Measurements from ENCODE around the gene HARBI1. TPM values are rescaled to one million over a fixed set of nuclear protein-coding genes. Genes with fewer than 3 reads are reported as not detected.

HARBI1 gene
- total and polyA plus RNA-seq, 2 of the 8 experiments (the other 6 are each of a cell fraction or from before 2014, with no cell fraction given): 3.8 to 5.1 TPM

- H3K27ac ChIP-seq (ENCODE audit: low read depth, low read length): no peak overlapping the region
- no peak overlapping the region for H3K4me2 ChIP-seq (ENCODE audit: insufficient read depth in 1 of 2, low read depth in 2 of 2, low read length in 2 of 2)
- no peak overlapping the region for H2BK15ac ChIP-seq (ENCODE audit: low read length)
- DNase-seq (ENCODE audit: low read depth in 1 of 2, low spot score in 2 of 2) (no peak), FAIRE-seq (no peak)
- H3K23me2 ChIP-seq (ENCODE audit: low read depth, low read length): no peaks in the 10 kb centered on the region
- H3K56ac ChIP-seq (replicated peaks; ENCODE audit: insufficient read length, low read depth, low read length): no peak overlapping the region
- 92% methylated on average over 7 of the region's 7 CpGs; no CpG with 5 or more reads in 1 of the 2 experiments for WGBS, 2 experiments (ENCODE audit: extremely low coverage in 1 of 2, insufficient coverage in 1 of 2, insufficient read length in 1 of 2, insufficient replicate concordance in 2 of 2, low coverage in 1 of 2, low lambda C conversion rate in 2 of 2, missing lambda C conversion rate in 1 of 2)
- POLR2A ChIA-PET (ENCODE audit: partially characterized antibody): interaction anchor here (0.6 kb wide), 1 partner anchor 8 kb away, joined by 3 read pairs; no protein-coding TSS in a partner anchor
- H3K18ac ChIP-seq (ENCODE audit: extremely low read depth, low read length): no peak overlapping the region
- H3K4me1 ChIP-seq (replicated peaks in 1 of 4; ENCODE audit: control insufficient read depth in 3 of 4, insufficient read depth in 4 of 4, low read length in 3 of 4): no peaks in the 10 kb centered on the region
- no peak overlapping the region for H3K9ac ChIP-seq (replicated peaks in 1 of 4; ENCODE audit: extremely low read depth in 1 of 4, low read depth in 3 of 4, low read length in 3 of 4)
- peaks cover 0 to 3% (median 0%) of the 10 kb centered on the region in 4 experiments; a peak in 2 of 8 replicates for H3K36me3 ChIP-seq (ENCODE audit: control insufficient read depth in 2 of 4, insufficient read depth in 4 of 4, low read length in 3 of 4)
- no peaks in the 10 kb centered on the region for H3K9me3 ChIP-seq (ENCODE audit: insufficient read depth in 2 of 2, low read depth in 1 of 2, low read length in 1 of 2)
- no peak overlapping the region for H2AFZ ChIP-seq (ENCODE audit: low read length)
- H3K79me1 ChIP-seq (ENCODE audit: low read depth, low read length): peaks cover 2% of the 10 kb centered on the region; the same call in 1 of the 2 replicates
- H2AK5ac ChIP-seq (ENCODE audit: low read depth, low read length): no peak overlapping the region
- H3K79me2 ChIP-seq (ENCODE audit: control insufficient read depth in 1 of 2, insufficient read depth in 2 of 2, low read length in 2 of 2): no peaks in the 10 kb centered on the region; a peak in 1 of 4 replicates
- H3K23ac ChIP-seq (ENCODE audit: insufficient read length): no peak overlapping the region
- no peak overlapping the region for H2BK5ac ChIP-seq (ENCODE audit: low read depth, low read length)
- H4K91ac ChIP-seq (replicated peaks; ENCODE audit: insufficient read length, low read length): no peak overlapping the region
- CTCF ChIA-PET (ENCODE audit: partially characterized antibody): interaction anchor here (0.6 to 0.8 kb wide), 2 partner anchors 11 to 31 kb away, joined by 3 read pairs; no protein-coding TSS in a partner anchor
- H3K4ac ChIP-seq (replicated peaks; ENCODE audit: insufficient read length, low read depth, low read length): no peak overlapping the region
- no peak overlapping the region for H4K5ac ChIP-seq (ENCODE audit: insufficient read length, low read depth, low read length)
- H4K8ac ChIP-seq (ENCODE audit: extremely low read depth, insufficient read depth, low read length): no peak overlapping the region
- H3K14ac ChIP-seq (ENCODE audit: insufficient read length): no peak overlapping the region
- H2BK120ac ChIP-seq (replicated peaks; ENCODE audit: low read depth, low read length): no peak overlapping the region
- no peak overlapping the region for H2BK20ac ChIP-seq (ENCODE audit: low read length)
- TF ChIP-seq EZH2 (IDR thresholded peaks at IDR 0.05; ENCODE audit: low read depth, low read length, severe bottlenecking) (no peak), NANOG (IDR thresholded peaks at IDR 0.05; ENCODE audit: insufficient read depth, low read depth, low read length, poor library complexity, severe bottlenecking) (no peak)
- H4K20me1 ChIP-seq (replicated peaks in 1 of 2; ENCODE audit: control insufficient read depth in 1 of 2, insufficient read depth in 2 of 2, low read length in 2 of 2): no peaks in the 10 kb centered on the region
- H3K27me3 ChIP-seq (replicated peaks in 1 of 4; ENCODE audit: control insufficient read depth in 3 of 4, extremely low read depth in 1 of 4, insufficient read depth in 3 of 4, low read length in 3 of 4): no peaks in the 10 kb centered on the region
- H2BK12ac ChIP-seq (ENCODE audit: low read depth, low read length): no peak overlapping the region
- no peak overlapping the region for H3K4me3 ChIP-seq (ENCODE audit: extremely low read depth in 1 of 4, insufficient read depth in 2 of 4, low read depth in 3 of 4, low read length in 4 of 4)
Measured at GRCh38 chr11:46639197-46639839, 22.3 kb upstream of the HARBI1 start.

All from H1 (cell line).